H9 (cell line): ENCODE results near the gene CD93. TPM values are rescaled to one million over a fixed set of nuclear protein-coding genes. Genes with fewer than 3 reads are reported as not detected.

Experiments
- DNase-seq: peaks from one replicate; pipeline ENCODE4 v3.0.0-alpha.2; 2017
- H2AFZ ChIP-seq: one replicate; pipeline ENCODE4 v1.6.1; 2013; ENCODE audit warnings: mild to moderate bottlenecking, low read length, control low read depth, moderate library complexity
- H2AK5ac ChIP-seq: 2 replicates; pipeline ENCODE4 v1.6.1; 2013; ENCODE audit warnings: low read length, control low read depth, mixed read lengths; ENCODE audit not compliant: insufficient read length
- H2BK120ac ChIP-seq: one replicate; pipeline ENCODE4 v1.6.1; 2013; ENCODE audit warnings: low read depth, mild to moderate bottlenecking, low read length, control low read depth, inconsistent platforms; ENCODE audit not compliant: poor library complexity, severe bottlenecking
- H2BK12ac ChIP-seq: 2 replicates; pipeline ENCODE4 v1.6.1; 2013; ENCODE audit warnings: low read length, control low read depth, mixed read lengths, low read depth; ENCODE audit not compliant: insufficient read length
- H2BK15ac ChIP-seq: 2 replicates; pipeline ENCODE4 v1.6.1; 2013; ENCODE audit warnings: low read depth, low read length, control low read depth
- H2BK20ac ChIP-seq: one replicate; pipeline ENCODE4 v1.6.1; 2013; ENCODE audit warnings: low read depth, mild to moderate bottlenecking, low read length, control low read depth, inconsistent platforms; ENCODE audit not compliant: poor library complexity, severe bottlenecking
- H2BK5ac ChIP-seq: 2 replicates; pipeline ENCODE4 v1.6.1; 2013; ENCODE audit warnings: low read length, control low read depth, mixed read lengths; ENCODE audit not compliant: insufficient read length
- H3K14ac ChIP-seq: 2 replicates; pipeline ENCODE4 v1.6.1; 2013; ENCODE audit warnings: low read length, control low read depth; ENCODE audit not compliant: insufficient read depth
- H3K18ac ChIP-seq: 2 replicates; pipeline ENCODE4 v1.6.1; 2013; ENCODE audit warnings: low read depth, mild to moderate bottlenecking, mixed read lengths, low read length, control low read depth; ENCODE audit not compliant: insufficient read length
- H3K23ac ChIP-seq: 2 replicates; pipeline ENCODE4 v1.6.1; 2013; ENCODE audit warnings: low read length, control low read depth, mixed read lengths, low read depth; ENCODE audit not compliant: insufficient read length
- H3K23me2 ChIP-seq: 2 replicates; pipeline ENCODE4 v1.6.1; 2013; ENCODE audit warnings: low read depth, mild to moderate bottlenecking, mixed read lengths, low read length, control low read depth; ENCODE audit not compliant: insufficient read length, poor library complexity, severe bottlenecking
- H3K27ac ChIP-seq: 2 replicates; pipeline ENCODE4 v1.5.1; 2013; ENCODE audit warnings: low read length, control low read depth, mixed read lengths, low read depth; ENCODE audit not compliant: insufficient read length
- H3K27me3 ChIP-seq: 2 replicates; pipeline ENCODE4 v1.6.1; 2013; ENCODE audit warnings: low read length, control low read depth, inconsistent platforms; ENCODE audit not compliant: insufficient read depth
- H3K4ac ChIP-seq: 2 replicates; pipeline ENCODE4 v1.6.1; 2013; ENCODE audit warnings: low read depth, mild to moderate bottlenecking, control low read depth, inconsistent platforms, low read length, moderate library complexity
- H3K4me1 ChIP-seq: 2 replicates; pipeline ENCODE4 v1.6.1; 2013; ENCODE audit warnings: low read length, control low read depth, inconsistent platforms; ENCODE audit not compliant: insufficient read depth
- H3K4me2 ChIP-seq: 2 replicates; pipeline ENCODE4 v1.6.1; 2013; ENCODE audit warnings: low read length, control low read depth, mixed read lengths; ENCODE audit not compliant: insufficient read length, insufficient read depth
- H3K56ac ChIP-seq: 2 replicates; pipeline ENCODE4 v1.6.1; 2013; ENCODE audit warnings: low read depth, mild to moderate bottlenecking, mixed read lengths, low read length, control low read depth; ENCODE audit not compliant: insufficient read length
- H3K79me1 ChIP-seq: 2 replicates; pipeline ENCODE4 v1.6.1; 2013; ENCODE audit warnings: low read depth, mild to moderate bottlenecking, moderate library complexity, low read length, control low read depth, inconsistent platforms; ENCODE audit not compliant: insufficient read depth, poor library complexity, severe bottlenecking
- H3K79me2 ChIP-seq: 2 replicates; pipeline ENCODE4 v1.6.1; 2013; ENCODE audit warnings: low read length, control low read depth, inconsistent platforms; ENCODE audit not compliant: insufficient read depth
- H3K9ac ChIP-seq: 2 replicates; pipeline ENCODE4 v1.6.1; 2013; ENCODE audit warnings: low read length, control low read depth, mixed read lengths; ENCODE audit not compliant: insufficient read length; ENCODE audit errors: extremely low read depth
- H3K9me3 ChIP-seq: one replicate; pipeline ENCODE4 v1.6.1; 2013; ENCODE audit warnings: low read depth, low read length, inconsistent platforms; ENCODE audit not compliant: control insufficient read depth
- H3T11ph ChIP-seq: one replicate; pipeline ENCODE4 v1.6.1; 2013; ENCODE audit warnings: mild to moderate bottlenecking, low read length, control low read depth, inconsistent platforms
- H4K20me1 ChIP-seq: one replicate; pipeline ENCODE4 v1.6.1; 2013; ENCODE audit not compliant: control insufficient read depth, insufficient read length, insufficient read depth
- H4K5ac ChIP-seq: 2 replicates; pipeline ENCODE4 v1.6.1; 2013; ENCODE audit warnings: low read depth, mild to moderate bottlenecking, mixed read lengths, low read length, control low read depth; ENCODE audit not compliant: insufficient read length
- H4K8ac ChIP-seq: replicated peaks from 2 replicates; pipeline ENCODE4 v1.6.1; 2013; ENCODE audit warnings: low read length, control low read depth, mixed read lengths, low read depth; ENCODE audit not compliant: insufficient read length
- H4K91ac ChIP-seq: 2 replicates; pipeline ENCODE4 v1.6.1; 2013; ENCODE audit warnings: low read depth, mild to moderate bottlenecking, moderate library complexity, mixed read lengths, low read length, control low read depth; ENCODE audit not compliant: insufficient read length
- H3K27ac Mint-ChIP-seq, 3 experiments: 2 replicates in 2 of 3; 3 replicates in 1 of 3; pipeline ENCODE4 v1.8.0; 2020 to 2021; ENCODE audit warnings: mixed read lengths in 3 of 3, mild to moderate bottlenecking in 1 of 3, moderate library complexity in 1 of 3
- H3K27me3 Mint-ChIP-seq: 2 replicates; pipeline ENCODE4 v1.8.0; 2021; ENCODE audit warnings: low read depth, mild to moderate bottlenecking, moderate library complexity, mixed read lengths
- H3K36me3 Mint-ChIP-seq, 3 experiments: 2 replicates in 2 of 3; 3 replicates in 1 of 3; pipeline ENCODE4 v1.8.0; 2020 to 2021; ENCODE audit warnings: low read depth in 3 of 3, mixed read lengths in 3 of 3; ENCODE audit not compliant: insufficient read depth in 1 of 3
- H3K4me1 Mint-ChIP-seq, 2 experiments: 2 replicates each; pipeline ENCODE4 v1.8.0; 2020; ENCODE audit warnings: mixed read lengths in 2 of 2
- H3K4me3 Mint-ChIP-seq, 2 experiments: 2 replicates in 1 of 2; 3 replicates in 1 of 2; pipeline ENCODE4 v1.8.0; 2020 to 2021; ENCODE audit warnings: mild to moderate bottlenecking in 2 of 2, mixed read lengths in 2 of 2, moderate library complexity in 1 of 2
- H3K9me3 Mint-ChIP-seq, 2 experiments: 2 replicates in 1 of 2; 3 replicates in 1 of 2; pipeline ENCODE4 v1.8.0; 2020; ENCODE audit warnings: mild to moderate bottlenecking in 2 of 2, mixed read lengths in 2 of 2, moderate library complexity in 1 of 2
- WGBS: extraction: QIAGEN DNeasy Blood & Tissue Kit; methylation state at CpG from one replicate; pipeline ENCODE4 v1.1.7; 2013; ENCODE audit warnings: missing lambda C conversion rate, low lambda C conversion rate, mixed read lengths; ENCODE audit not compliant: insufficient read length; ENCODE audit errors: extremely low coverage; 5-methylcytosine and 5-hydroxymethylcytosine counted together
- total RNA-seq: library from RNA; stranded (reverse); gene quantifications from 2 replicates; pipeline ENCODE4 v1.2.1, GENCODE V29; 2021
- TF ChIP-seq, protein P1 (sequence below): fragments of 200-600 bp; sonication (generic); conservative IDR thresholded peaks from 3 replicates; pipeline ENCODE4 v1.8.0; 2021; ENCODE audit warnings: antibody characterized with exemption, mild to moderate bottlenecking

CD93 gene
- total RNA-seq, 1 experiment from 2014 or later = not detected

- H3K9me3 ChIP-seq = no peaks in the 10 kb centered on the region
- no peaks in the 10 kb centered on the region for H3K23me2 ChIP-seq
- no peak overlapping the region for H2AFZ ChIP-seq
- Mint-ChIP-seq H3K9me3 (no peaks in the 10 kb centered on the region), H3K4me3 (no peak overlapping the region), H3K27ac (no peak overlapping the region), H3K27me3 (0 out of 2 replicates have a peak, but pooled peaks cover 4% of the 10 kb centered on the region), H3K4me1 (peaks cover 14 to 17% of the 10 kb centered on the region in 2 experiments), H3K36me3 (no peaks in the 10 kb centered on the region)
- no peaks in the 10 kb centered on the region for H4K20me1 ChIP-seq
- H3K4me1 ChIP-seq = no peaks in the 10 kb centered on the region; the same call in 1 of the 2 replicates
- no peak overlapping the region for H4K8ac ChIP-seq
- DNase-seq = peak; percentile 64
- H3K4me2 ChIP-seq = no peak overlapping the region
- H4K91ac ChIP-seq = no peak overlapping the region
- H3K79me2 ChIP-seq = no peaks in the 10 kb centered on the region
- H4K5ac ChIP-seq = no peak overlapping the region
- no peak overlapping the region for H3K18ac ChIP-seq
- H3K27me3 ChIP-seq = no peaks in the 10 kb centered on the region
- H3K4ac ChIP-seq = no peak overlapping the region
- no peak overlapping the region for H2AK5ac ChIP-seq
- WGBS = no CpG with 5 or more reads among the region's 6 CpGs
- H2BK12ac ChIP-seq = no peak overlapping the region
- H2BK5ac ChIP-seq = no peak overlapping the region
- no peak overlapping the region for H2BK15ac ChIP-seq
- H3K79me1 ChIP-seq = no peaks in the 10 kb centered on the region
- no peak overlapping the region for H3K9ac ChIP-seq
- H3K56ac ChIP-seq = no peak overlapping the region
- no peak overlapping the region for H3K23ac ChIP-seq
- H2BK20ac ChIP-seq = no peak overlapping the region
- TF ChIP-seq, protein P1, sequence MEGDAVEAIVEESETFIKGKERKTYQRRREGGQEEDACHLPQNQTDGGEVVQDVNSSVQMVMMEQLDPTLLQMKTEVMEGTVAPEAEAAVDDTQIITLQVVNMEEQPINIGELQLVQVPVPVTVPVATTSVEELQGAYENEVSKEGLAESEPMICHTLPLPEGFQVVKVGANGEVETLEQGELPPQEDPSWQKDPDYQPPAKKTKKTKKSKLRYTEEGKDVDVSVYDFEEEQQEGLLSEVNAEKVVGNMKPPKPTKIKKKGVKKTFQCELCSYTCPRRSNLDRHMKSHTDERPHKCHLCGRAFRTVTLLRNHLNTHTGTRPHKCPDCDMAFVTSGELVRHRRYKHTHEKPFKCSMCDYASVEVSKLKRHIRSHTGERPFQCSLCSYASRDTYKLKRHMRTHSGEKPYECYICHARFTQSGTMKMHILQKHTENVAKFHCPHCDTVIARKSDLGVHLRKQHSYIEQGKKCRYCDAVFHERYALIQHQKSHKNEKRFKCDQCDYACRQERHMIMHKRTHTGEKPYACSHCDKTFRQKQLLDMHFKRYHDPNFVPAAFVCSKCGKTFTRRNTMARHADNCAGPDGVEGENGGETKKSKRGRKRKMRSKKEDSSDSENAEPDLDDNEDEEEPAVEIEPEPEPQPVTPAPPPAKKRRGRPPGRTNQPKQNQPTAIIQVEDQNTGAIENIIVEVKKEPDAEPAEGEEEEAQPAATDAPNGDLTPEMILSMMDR = peak; percentile 81
- no peak overlapping the region for H2BK120ac ChIP-seq
- no peak overlapping the region for H3K14ac ChIP-seq
- H3K27ac ChIP-seq = no peak overlapping the region
- H3T11ph ChIP-seq = no peak overlapping the region
These were observed 7.1 kb downstream of the CD93 start for GRCh38 chr20:23079016-23079351.
